NB4 (cell line): ENCODE data around the gene VWA1.
A peak's percentile ranks its signal among the peaks of the same experiment; 100 is the strongest.

Source experiments
- MYC ChIP-seq: IDR thresholded peaks from 2 replicates; pipeline ENCODE4 v1.6.1; 2011; ENCODE audit warnings: low read depth, low read length
- POLR2A ChIP-seq: IDR thresholded peaks from 2 replicates; pipeline ENCODE4 v1.6.1; 2011; ENCODE audit warnings: mild to moderate bottlenecking; ENCODE audit not compliant: insufficient read length; ENCODE audit errors: extremely low read depth
- TF ChIP-seq, protein P1 (sequence below): IDR thresholded peaks from one replicate; pipeline ENCODE4 v1.5.1; 2012; ENCODE audit warnings: low read depth, low read length
- TF ChIP-seq, protein P2 (sequence below): IDR thresholded peaks from 2 replicates; pipeline ENCODE4 v1.6.1; 2011; ENCODE audit warnings: low read depth, low read length

DNA sequence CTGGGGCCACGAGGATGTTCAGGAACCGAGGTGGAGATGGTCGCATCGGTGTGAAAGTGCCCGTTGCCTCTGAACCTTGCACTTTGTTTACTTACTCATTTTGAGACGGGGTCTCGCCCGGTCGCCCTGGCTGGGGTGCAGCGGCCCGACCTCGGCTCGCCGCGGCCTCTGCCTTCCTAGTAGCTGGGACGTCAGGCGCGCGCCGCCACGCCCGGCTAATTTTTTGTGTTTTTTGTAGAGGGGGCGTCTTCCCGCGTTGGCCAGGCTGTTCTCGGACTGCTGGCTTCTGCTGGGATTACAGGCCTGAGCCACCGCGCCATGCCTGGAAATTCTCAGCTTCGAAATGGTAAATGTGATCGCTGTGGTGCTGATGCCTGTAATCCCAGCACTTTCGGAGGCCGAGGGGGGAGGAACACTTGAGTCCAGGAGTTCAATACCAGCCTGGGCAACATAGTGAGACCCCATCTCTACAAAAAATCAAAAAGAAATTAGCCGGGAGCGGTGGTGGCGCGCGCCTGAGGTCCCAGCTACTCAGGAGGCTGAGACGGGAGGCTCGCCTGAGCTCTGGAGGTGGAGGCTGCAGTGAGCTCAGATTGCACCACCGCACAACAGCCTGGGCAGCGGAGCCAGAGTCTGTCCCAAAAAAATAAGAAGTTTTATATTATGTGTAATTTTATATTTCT is 27.7 kb upstream of the VWA1 start:
- TF ChIP-seq, protein P1, sequence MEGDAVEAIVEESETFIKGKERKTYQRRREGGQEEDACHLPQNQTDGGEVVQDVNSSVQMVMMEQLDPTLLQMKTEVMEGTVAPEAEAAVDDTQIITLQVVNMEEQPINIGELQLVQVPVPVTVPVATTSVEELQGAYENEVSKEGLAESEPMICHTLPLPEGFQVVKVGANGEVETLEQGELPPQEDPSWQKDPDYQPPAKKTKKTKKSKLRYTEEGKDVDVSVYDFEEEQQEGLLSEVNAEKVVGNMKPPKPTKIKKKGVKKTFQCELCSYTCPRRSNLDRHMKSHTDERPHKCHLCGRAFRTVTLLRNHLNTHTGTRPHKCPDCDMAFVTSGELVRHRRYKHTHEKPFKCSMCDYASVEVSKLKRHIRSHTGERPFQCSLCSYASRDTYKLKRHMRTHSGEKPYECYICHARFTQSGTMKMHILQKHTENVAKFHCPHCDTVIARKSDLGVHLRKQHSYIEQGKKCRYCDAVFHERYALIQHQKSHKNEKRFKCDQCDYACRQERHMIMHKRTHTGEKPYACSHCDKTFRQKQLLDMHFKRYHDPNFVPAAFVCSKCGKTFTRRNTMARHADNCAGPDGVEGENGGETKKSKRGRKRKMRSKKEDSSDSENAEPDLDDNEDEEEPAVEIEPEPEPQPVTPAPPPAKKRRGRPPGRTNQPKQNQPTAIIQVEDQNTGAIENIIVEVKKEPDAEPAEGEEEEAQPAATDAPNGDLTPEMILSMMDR, result no peak
- TF ChIP-seq POLR2A, result no peak
- TF ChIP-seq, protein P2, sequence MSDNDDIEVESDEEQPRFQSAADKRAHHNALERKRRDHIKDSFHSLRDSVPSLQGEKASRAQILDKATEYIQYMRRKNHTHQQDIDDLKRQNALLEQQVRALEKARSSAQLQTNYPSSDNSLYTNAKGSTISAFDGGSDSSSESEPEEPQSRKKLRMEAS, result 0 out of 2 replicates have a peak, but pooled peaks have one; percentile 6
- TF ChIP-seq MYC, result no peak
